Cerebellar nuclear complex (tissue), 1 donor: ENCODE results near the gene SEMA3F.

Source experiments
- DNase-seq, 2 experiments: peaks; one replicate each; lab custom pipeline; 2025; lab: John Stamatoyannopoulos, UW

SEMA3F gene

GRCh38 chr3:50235716-50236483 is 80.8 kb downstream of the SEMA3F start, which contains the start of gene GNAI2:
Gene GNAI2 (plus strand): TSS chr3:50236204. CDS start chr3:50236336, 132 bp downstream.
- peak; percentile 96 for DNase-seq

- no peak for DNase-seq
Measured at GRCh38 chr3:50236484-50237132, 81.5 kb downstream of the SEMA3F start.

- no peak for DNase-seq
Measured at GRCh38 chr3:50237133-50237651, 82.1 kb downstream of the SEMA3F start.

GRCh38 chr3:50237754-50238548 is 82.8 kb downstream of the SEMA3F start:
- no peak for DNase-seq

- DNase-seq, result no peak
Measured at GRCh38 chr3:50238549-50239026, 83.5 kb downstream of the SEMA3F start.
